IMR-90 (cell line): ENCODE measurements around the gene PIM3. TPM values are rescaled to one million over a fixed set of nuclear protein-coding genes. Genes with fewer than 3 reads are reported as not detected.

Experiments used
- ATAC-seq: fragments of 200-7000 bp; cut with Tn5 transposase; 2 replicates; pipeline ENCODE4 v1.9.1; 2020; ENCODE audit warnings: low read depth, mild to moderate bottlenecking, moderate library complexity
- BruUV-seq: library from RNA; stranded (reverse); fragments of 400-500 nt; replicated peaks from 2 replicates; lab custom pipeline; 2021; lab: Mats Ljungman, UMichigan
- CTCF ChIA-PET: fragments of 300-600 bp; formaldehyde crosslinking; extraction: SDS; loops from one replicate; lab custom pipeline; 2021; ENCODE audit warnings: antibody characterized with exemption; lab: Yijun Ruan, JAX
- POLR2A ChIA-PET: fragments of 300-600 bp; sonication (Branson Sonifier 250); formaldehyde crosslinking; loops from one replicate; lab custom pipeline; 2022; ENCODE audit warnings: antibody characterized with exemption; ENCODE audit not compliant: unreplicated experiment; lab: Charles Lee
- DNase-seq: peaks from one replicate; pipeline ENCODE4 v3.0.0; 2013
- H2AFZ ChIP-seq: replicated peaks from 2 replicates; pipeline ENCODE3; 2013; ENCODE audit warnings: low read length, mild to moderate bottlenecking; ENCODE audit not compliant: poor library complexity
- H2AK5ac ChIP-seq: 2 replicates; pipeline ENCODE4 v1.6.1; 2013; ENCODE audit warnings: low read depth, low read length, inconsistent platforms
- H2AK9ac ChIP-seq: replicated peaks from 2 replicates; pipeline ENCODE3; 2013; ENCODE audit warnings: mild to moderate bottlenecking, low read depth, low read length, moderate library complexity; ENCODE audit not compliant: poor library complexity
- H2BK120ac ChIP-seq: 2 replicates; pipeline ENCODE4 v1.6.1; 2013; ENCODE audit warnings: low read depth, low read length, inconsistent platforms
- H2BK15ac ChIP-seq: 3 replicates; pipeline ENCODE4 v1.6.1; 2013; ENCODE audit warnings: low read depth, low read length, inconsistent platforms
- H2BK20ac ChIP-seq: 2 replicates; pipeline ENCODE4 v1.6.1; 2013; ENCODE audit warnings: low read depth, mild to moderate bottlenecking, inconsistent platforms, low read length, moderate library complexity
- H2BK5ac ChIP-seq: 2 replicates; pipeline ENCODE4 v1.6.1; 2013; ENCODE audit warnings: mild to moderate bottlenecking, low read depth, low read length, inconsistent platforms; ENCODE audit not compliant: poor library complexity, severe bottlenecking
- H3K14ac ChIP-seq: replicated peaks from 2 replicates; pipeline ENCODE4 v1.6.1; 2013; ENCODE audit warnings: low read depth, low read length, inconsistent platforms
- H3K18ac ChIP-seq: 2 replicates; pipeline ENCODE4 v1.6.1; 2013; ENCODE audit warnings: low read depth, low read length, control low read depth
- H3K23ac ChIP-seq: 2 replicates; pipeline ENCODE4 v1.6.1; 2013; ENCODE audit warnings: low read depth, low read length, inconsistent platforms
- H3K27ac ChIP-seq: 2 replicates; pipeline ENCODE4 v1.5.1; 2013; ENCODE audit warnings: mild to moderate bottlenecking, control low read depth, low read length; ENCODE audit not compliant: insufficient read depth
- H3K27me3 ChIP-seq: 2 replicates; pipeline ENCODE4 v1.6.1; 2013; ENCODE audit warnings: low read length; ENCODE audit not compliant: control insufficient read depth, insufficient read depth
- H3K36me3 ChIP-seq: 2 replicates; pipeline ENCODE4 v1.6.1; 2013; ENCODE audit warnings: low read length, mixed read lengths; ENCODE audit not compliant: control insufficient read depth, insufficient read depth
- H3K4ac ChIP-seq: 2 replicates; pipeline ENCODE4 v1.6.1; 2013; ENCODE audit warnings: low read depth, low read length, inconsistent platforms
- H3K4me1 ChIP-seq: 2 replicates; pipeline ENCODE4 v1.6.1; 2013; ENCODE audit warnings: low read length, mixed read lengths; ENCODE audit not compliant: control insufficient read depth, insufficient read depth
- H3K4me2 ChIP-seq: 2 replicates; pipeline ENCODE4 v1.6.1; 2013; ENCODE audit warnings: low read depth, mild to moderate bottlenecking, control low read depth, low read length, moderate library complexity
- H3K4me3 ChIP-seq: 2 replicates; pipeline ENCODE4 v1.5.1; 2013; ENCODE audit warnings: low read depth, mild to moderate bottlenecking, control low read depth, low read length, moderate library complexity; ENCODE audit not compliant: insufficient read depth
- H3K56ac ChIP-seq: 2 replicates; pipeline ENCODE4 v1.6.1; 2013; ENCODE audit warnings: low read length, inconsistent platforms; ENCODE audit not compliant: insufficient read depth; ENCODE audit errors: extremely low read depth
- H3K79me1 ChIP-seq, 2 experiments: 2 replicates each; pipeline ENCODE4 v1.6.1; 2013; ENCODE audit warnings: low read length in 2 of 2, inconsistent platforms in 1 of 2, low read depth in 1 of 2
- H3K9ac ChIP-seq: 2 replicates; pipeline ENCODE4 v1.6.1; 2013; ENCODE audit warnings: low read depth, low read length, control low read depth
- H3K9me1 ChIP-seq: 2 replicates; pipeline ENCODE4 v1.6.1; 2013; ENCODE audit warnings: low read length, inconsistent platforms; ENCODE audit not compliant: insufficient read depth
- H3K9me3 ChIP-seq: 2 replicates; pipeline ENCODE4 v1.6.1; 2013; ENCODE audit warnings: low read length; ENCODE audit not compliant: control insufficient read depth, insufficient read depth
- H4K20me1 ChIP-seq: 2 replicates; pipeline ENCODE4 v1.6.1; 2013; ENCODE audit warnings: low read length, inconsistent platforms; ENCODE audit not compliant: insufficient read depth
- H4K5ac ChIP-seq: 2 replicates; pipeline ENCODE4 v1.6.1; 2013; ENCODE audit warnings: mild to moderate bottlenecking, low read depth, low read length, control low read depth
- H4K8ac ChIP-seq, 2 experiments: 2 replicates each; pipeline ENCODE4 v1.6.1; 2013; ENCODE audit warnings: low read depth in 2 of 2, low read length in 2 of 2, control low read depth in 1 of 2, inconsistent platforms in 1 of 2
- H4K91ac ChIP-seq: 2 replicates; pipeline ENCODE4 v1.6.1; 2013; ENCODE audit warnings: low read depth, low read length, inconsistent platforms; ENCODE audit not compliant: insufficient read depth
- CEBPB ChIP-seq: IDR thresholded peaks from 2 replicates; pipeline ENCODE4 v1.6.1; 2012; ENCODE audit warnings: low read depth, low read length, improper control_type of control experiment
- CHD1 ChIP-seq: IDR thresholded peaks from 2 replicates; pipeline ENCODE4 v1.6.1; 2012; ENCODE audit warnings: low read depth, low read length, improper control_type of control experiment
- ELK1 ChIP-seq: fragments of 150-350 bp; IDR thresholded peaks from 2 replicates; pipeline ENCODE4 v1.6.1; 2016; ENCODE audit warnings: low read depth, mild to moderate bottlenecking, low read length, moderate library complexity, borderline replicate concordance
- FOS ChIP-seq: fragments of 150-350 bp; IDR thresholded peaks from 2 replicates; pipeline ENCODE4 v1.6.1; 2016; ENCODE audit warnings: low read depth, low read length
- MAZ ChIP-seq: IDR thresholded peaks from 2 replicates; pipeline ENCODE4 v1.6.1; 2012; ENCODE audit warnings: low read depth, mild to moderate bottlenecking, low read length, improper control_type of control experiment, moderate library complexity, borderline replicate concordance
- MXI1 ChIP-seq: IDR thresholded peaks from 2 replicates; pipeline ENCODE4 v1.6.1; 2012; ENCODE audit warnings: low read depth, mild to moderate bottlenecking, low read length, moderate library complexity, borderline replicate concordance
- NFE2L2 ChIP-seq: fragments of 150-350 bp; IDR thresholded peaks from 2 replicates; pipeline ENCODE4 v1.6.1; 2016; ENCODE audit warnings: low read depth, mild to moderate bottlenecking, low read length
- POLR2A ChIP-seq: IDR thresholded peaks from 2 replicates; pipeline ENCODE4 v1.6.1; 2012; ENCODE audit warnings: mild to moderate bottlenecking, low read depth, low read length
- SMC3 ChIP-seq: fragments of 150-350 bp; IDR thresholded peaks from 2 replicates; pipeline ENCODE4 v1.6.1; 2016; ENCODE audit warnings: low read depth, mild to moderate bottlenecking, antibody characterized with exemption, low read length, moderate library complexity
- USF2 ChIP-seq: fragments of 150-350 bp; IDR thresholded peaks from 2 replicates; pipeline ENCODE4 v1.6.1; 2017; ENCODE audit warnings: mild to moderate bottlenecking, antibody characterized with exemption, low read length, low read depth
- WGBS, 2 experiments: methylation state at CpG; one replicate each; pipeline versions ENCODE4 v1.1.5 to v1.1.7; 2013; ENCODE audit warnings: missing lambda C conversion rate in 2 of 2; ENCODE audit not compliant: insufficient read length in 1 of 2; ENCODE audit errors: extremely low coverage in 2 of 2; 5-methylcytosine and 5-hydroxymethylcytosine counted together
- dilution Hi-C: fragments of 300-500 bp; cut with HindIII; formaldehyde crosslinking; loops from one replicate; pipeline ENCODE4 v1.14.3; 2018; ENCODE audit warnings: low sequenced_read_pairs; ENCODE audit not compliant: unreplicated experiment
- in situ Hi-C: fragments of 300-500 bp; cut with MboI; formaldehyde crosslinking; loops from 3 replicates; pipeline ENCODE4 v1.14.3; 2019; ENCODE audit warnings: low sequenced_read_pairs, inconsistent platforms, mixed read lengths
- intact Hi-C: fragments of 100-400 bp; cut with micrococcal nuclease; formaldehyde crosslinking; loops from 2 replicates; pipeline ENCODE4 v1.10.0; 2022
- polyA plus RNA-seq, 3 experiments: library from polyadenylated mRNA; depleted of rRNA; stranded (reverse); fragments of >200 nt; gene quantifications; 2 replicates each; pipeline ENCODE4 v1.2.3, GENCODE V29; 2012; ENCODE audit warnings: low replicate concordance in 1 of 3
- total RNA-seq: library from RNA; depleted of rRNA; stranded (reverse); fragments of >200 nt; gene quantifications from 2 replicates; pipeline ENCODE4 v1.2.3, GENCODE V29; 2012

Gene PIM3
- total and polyA plus RNA-seq, 2 of the 4 experiments (the other 2 are of a cell fraction) = 8.6 to 24.7 TPM

GRCh38 chr22:49948958-49949913 is 11.3 kb upstream of the PIM3 start:
- Histone ChIP-seq H3K23ac (no peak overlapping the region), H2BK20ac (no peak overlapping the region), H3K4me3 (no peak overlapping the region), H2BK120ac (no peak overlapping the region), H3K79me1 (0 out of 4 replicates have a peak, but pooled peaks cover 0 to 4% of the 10 kb centered on the region in 2 experiments), H3K27me3 (no peaks in the 10 kb centered on the region), H3K9me1 (peaks cover 23% of the 10 kb centered on the region), H3K9me3 (no peaks in the 10 kb centered on the region), H4K20me1 (no peaks in the 10 kb centered on the region), H4K91ac (no peak overlapping the region), H3K4ac (no peak overlapping the region), H3K14ac (no peak overlapping the region), H3K36me3 (no peaks in the 10 kb centered on the region), H3K4me2 (no peak overlapping the region), H2BK5ac (no peak overlapping the region), H3K56ac (no peak overlapping the region), H3K4me1 (peaks cover 36% of the 10 kb centered on the region), H2AFZ (peak overlapping the region; percentile 21), H2AK5ac (peak overlapping the region; percentile 44; the same call in 1 of the 2 replicates), H4K8ac (no peak overlapping the region), H2AK9ac (peak overlapping the region; percentile 28), H3K9ac (no peak overlapping the region), H2BK15ac (no peak overlapping the region), H3K27ac (no peak overlapping the region), H3K18ac (no peak overlapping the region), H4K5ac (no peak overlapping the region)
- BruUV-seq = no TSS peak
- no peak for TF ChIP-seq USF2
- TF ChIP-seq CHD1 = no peak
- TF ChIP-seq CEBPB = no peak
- no peak for TF ChIP-seq SMC3
- TF ChIP-seq MAZ = no peak
- TF ChIP-seq NFE2L2 = no peak
- no peak for TF ChIP-seq MXI1
- no peak for TF ChIP-seq ELK1
- no peak for TF ChIP-seq POLR2A
- TF ChIP-seq FOS = no peak
- ChIA-PET CTCF (no interaction called here), POLR2A (no interaction called here)
- 91% methylated on average over 15 of the region's 42 CpGs; no CpG with 5 or more reads in 1 of the 2 experiments for WGBS, 2 experiments
- DNase-seq (no peak), ATAC-seq (no peak)
- intact Hi-C loops (no loop called here), dilution Hi-C loops (no loop called here), in situ Hi-C loops (no loop called here)
